Mesodermal cell (in vitro differentiated cells): Measurements from ENCODE around the gene ASPSCR1.
"Not testable (repeated sequence)": the region's sequence is repeated elsewhere in the genome, so short reads cannot be mapped to it uniquely, and the experiment has no call there.

Experiments
- H3K27ac ChIP-seq: 2 replicates; pipeline ENCODE4 v1.7.0; 2013; ENCODE audit warnings: mild to moderate bottlenecking, low read depth, low read length, moderate library complexity; ENCODE audit not compliant: severe bottlenecking
- H3K36me3 ChIP-seq: 2 replicates; pipeline ENCODE4 v1.7.1; 2013; ENCODE audit warnings: mild to moderate bottlenecking, low read length, moderate library complexity; ENCODE audit not compliant: control insufficient read depth, insufficient read depth
- H3K4me1 ChIP-seq: one replicate; pipeline ENCODE4 v1.7.1; 2013; ENCODE audit warnings: mild to moderate bottlenecking, low read length; ENCODE audit not compliant: insufficient read depth, control insufficient read depth, poor library complexity, severe bottlenecking
- H3K4me3 ChIP-seq: 2 replicates; pipeline ENCODE4 v1.7.0; 2013; ENCODE audit warnings: low read length, control low read depth, mild to moderate bottlenecking; ENCODE audit not compliant: insufficient read depth, poor library complexity, severe bottlenecking; ENCODE audit errors: extremely low read depth
- H3K9me3 ChIP-seq: 2 replicates; pipeline ENCODE4 v1.7.1; 2013; ENCODE audit warnings: mild to moderate bottlenecking, low read length, moderate library complexity; ENCODE audit not compliant: control insufficient read depth
- WGBS, 2 experiments: methylation state at CpG; one replicate each; pipeline ENCODE4 v1.1.5; 2013; ENCODE audit warnings: missing lambda C conversion rate in 2 of 2; ENCODE audit not compliant: insufficient coverage in 2 of 2; 5-methylcytosine and 5-hydroxymethylcytosine counted together

Gene ASPSCR1

GRCh38 chr17:81980122-81980521 is 2.7 kb downstream of the ASPSCR1 start:
- Histone ChIP-seq H3K4me1 (peaks cover 7% of the 10 kb centered on the region), H3K36me3 (peaks cover 39% of the 10 kb centered on the region), H3K9me3 (no peaks in the 10 kb centered on the region), H3K27ac (no peak overlapping the region), H3K4me3 (no peak overlapping the region)
- 96 to 100% methylated on average over 2 to 4 of the region's 4 CpGs for WGBS, 2 experiments

DNA sequence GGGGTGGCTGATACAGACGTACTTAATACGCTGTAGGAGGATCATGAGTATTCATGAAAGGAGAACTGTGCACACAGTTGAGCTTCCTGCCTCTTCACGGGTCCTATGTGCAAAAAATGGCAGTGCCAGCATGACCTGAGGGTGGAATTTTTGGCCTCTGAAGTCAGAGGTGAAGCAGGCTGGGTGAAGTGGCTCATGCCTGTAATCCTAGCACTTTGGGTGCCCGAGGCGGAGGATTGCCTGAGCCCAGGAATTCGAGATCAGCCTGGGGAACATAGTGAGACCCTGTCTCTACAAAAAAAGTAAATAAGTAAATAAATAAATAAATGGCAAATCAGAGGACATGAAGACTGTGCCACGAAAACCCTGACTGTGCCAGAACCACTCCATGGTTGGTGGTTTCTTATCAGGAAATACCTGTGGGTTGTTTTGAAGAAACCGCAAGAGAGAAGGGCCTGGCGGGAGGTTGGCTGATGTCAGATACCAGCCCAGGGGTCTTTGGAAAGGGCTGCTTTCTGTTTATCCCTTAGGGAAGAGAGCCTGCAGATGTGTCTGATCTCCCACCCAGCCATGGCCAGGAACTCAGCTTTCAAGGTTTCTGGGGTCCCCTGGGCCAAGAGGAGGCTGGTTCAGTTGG is 3.4 kb downstream of the ASPSCR1 start:
- Histone ChIP-seq H3K4me1 (peaks cover 7% of the 10 kb centered on the region), H3K9me3 (no peaks in the 10 kb centered on the region), H3K27ac (no peak overlapping the region), H3K4me3 (no peak overlapping the region), H3K36me3 (peaks cover 46% of the 10 kb centered on the region)
- WGBS, 2 experiments: 92 to 99% methylated on average over 6 of the region's 9 CpGs

GRCh38 chr17:81981511-81981910 is 4.1 kb downstream of the ASPSCR1 start:
- not testable (repeated sequence) for H3K4me3 ChIP-seq, H3K27ac ChIP-seq, H3K9me3 ChIP-seq, H3K4me1 ChIP-seq
- peaks cover 51% of the 10 kb centered on the region for H3K36me3 ChIP-seq
- 94 to 100% methylated on average over 10 to 12 of the region's 12 CpGs for WGBS, 2 experiments

DNA sequence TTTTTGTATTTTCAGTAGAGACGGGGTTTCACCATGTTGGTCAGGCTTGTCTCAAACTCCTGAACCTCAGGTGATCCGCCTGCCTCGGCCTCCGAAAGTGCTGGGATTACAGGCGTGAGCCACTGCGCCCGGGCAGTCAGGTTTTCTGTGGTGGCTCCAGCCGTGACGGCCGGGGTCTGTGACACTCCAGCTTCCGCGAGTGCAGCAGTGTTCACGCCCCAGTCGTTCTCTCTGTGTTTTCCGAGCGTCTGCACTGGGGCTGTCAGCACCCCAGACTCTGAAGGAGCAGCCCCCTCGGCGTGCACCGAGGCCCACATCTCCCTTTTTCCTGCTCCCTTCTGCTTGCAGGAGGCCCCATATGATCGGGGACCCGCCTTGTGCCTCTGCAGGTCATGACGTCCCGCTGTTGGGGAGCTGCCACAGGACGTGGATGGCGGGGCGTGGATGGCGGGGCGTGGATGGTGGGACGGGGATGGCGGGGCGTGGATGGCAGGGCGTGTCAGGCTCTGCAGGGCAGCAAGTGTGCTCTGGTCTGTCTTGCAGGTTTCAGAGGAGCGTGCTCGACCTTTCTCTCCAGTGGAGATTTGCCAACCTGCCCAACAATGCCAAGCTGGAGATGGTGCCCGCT is 5.7 kb downstream of the ASPSCR1 start:
- H3K9me3 ChIP-seq: no peaks in the 10 kb centered on the region
- no peak overlapping the region for H3K27ac ChIP-seq
- peaks cover 57% of the 10 kb centered on the region for H3K36me3 ChIP-seq
- H3K4me1 ChIP-seq: peaks cover 7% of the 10 kb centered on the region
- WGBS, 2 experiments: 95 to 98% methylated on average over 25 to 35 of the region's 35 CpGs
- H3K4me3 ChIP-seq: no peak overlapping the region

DNA sequence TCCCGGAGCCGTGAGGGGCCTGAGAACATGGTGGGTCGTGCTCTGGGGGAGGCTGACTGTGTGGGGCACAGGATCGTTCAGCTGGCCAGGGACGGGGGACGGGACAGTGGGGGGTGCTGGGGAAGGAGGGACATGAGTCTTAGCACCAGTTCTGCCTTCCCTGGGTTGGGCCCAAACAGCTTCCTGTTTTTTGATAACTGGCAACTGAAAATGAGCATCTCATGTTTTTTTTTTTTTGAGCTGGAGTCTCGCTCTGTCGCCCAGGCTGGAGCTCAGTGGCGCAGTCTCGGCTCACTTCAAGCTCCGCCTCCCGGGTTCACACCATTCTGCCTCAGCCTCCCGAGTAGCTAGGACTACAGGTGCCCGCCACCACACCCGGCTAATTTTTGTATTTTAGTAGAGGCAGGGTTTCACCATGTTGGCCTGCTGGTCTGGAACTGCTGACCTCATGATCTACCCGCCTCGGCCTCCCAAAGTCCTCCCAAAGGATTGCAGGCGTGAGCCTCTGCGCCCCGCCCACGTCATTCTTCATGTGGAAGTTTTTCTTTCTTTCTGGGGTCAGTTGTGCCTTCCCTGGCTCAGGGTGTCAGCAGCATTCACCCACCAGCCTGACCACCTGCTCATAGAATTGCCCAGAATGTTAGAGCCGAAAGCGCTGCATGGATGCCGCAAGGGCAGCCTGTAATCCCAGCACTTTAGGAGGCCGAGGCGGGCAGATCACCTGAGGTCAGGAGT is 6.4 kb downstream of the ASPSCR1 start:
- H3K36me3 ChIP-seq: peaks cover 57% of the 10 kb centered on the region
- WGBS, 2 experiments: 97 to 99% methylated on average over 25 to 26 of the region's 26 CpGs
- H3K4me1 ChIP-seq: peaks cover 3% of the 10 kb centered on the region
- H3K4me3 ChIP-seq: no peak overlapping the region
- no peaks in the 10 kb centered on the region for H3K9me3 ChIP-seq
- H3K27ac ChIP-seq: no peak overlapping the region

- 89 to 94% methylated on average over 3 to 15 of the region's 21 CpGs for WGBS, 2 experiments
- peaks cover 53% of the 10 kb centered on the region for H3K36me3 ChIP-seq
- no peaks in the 10 kb centered on the region for H3K9me3 ChIP-seq
- no peak overlapping the region for H3K27ac ChIP-seq
- H3K4me1 ChIP-seq: no peaks in the 10 kb centered on the region
- H3K4me3 ChIP-seq: no peak overlapping the region
Observed at GRCh38 chr17:81984773-81985410, 7.5 kb downstream of the ASPSCR1 start.

DNA sequence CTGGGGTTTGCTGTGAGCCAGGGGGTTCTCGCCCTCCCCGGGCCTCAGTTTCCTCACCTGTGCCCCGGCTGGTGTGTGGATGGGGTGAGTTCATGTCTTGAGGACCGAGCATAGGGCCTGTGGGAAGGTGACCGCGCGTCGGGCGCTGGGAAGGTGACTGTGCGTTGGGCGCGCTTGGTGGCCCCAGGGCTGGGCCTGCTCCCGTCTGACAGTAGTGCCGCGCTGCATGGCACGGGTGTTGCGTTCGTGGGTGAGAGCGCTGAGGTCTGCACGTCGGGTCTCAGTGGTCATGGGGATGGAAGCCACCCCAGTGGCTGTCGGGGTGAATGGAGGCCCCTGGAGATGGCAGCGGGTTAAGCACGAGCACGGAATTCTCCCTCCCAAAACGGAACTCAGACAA is 9.2 kb downstream of the ASPSCR1 start:
- WGBS, 2 experiments: 97% methylated on average over 19 to 22 of the region's 26 CpGs
- Histone ChIP-seq H3K27ac (no peak overlapping the region), H3K4me1 (peaks cover 4% of the 10 kb centered on the region), H3K4me3 (no peak overlapping the region), H3K36me3 (peaks cover 56% of the 10 kb centered on the region), H3K9me3 (no peaks in the 10 kb centered on the region)

- WGBS, 2 experiments: 93% methylated on average over 22 to 26 of the region's 26 CpGs
Observed at GRCh38 chr17:81987161-81987770, 9.8 kb downstream of the ASPSCR1 start.

DNA sequence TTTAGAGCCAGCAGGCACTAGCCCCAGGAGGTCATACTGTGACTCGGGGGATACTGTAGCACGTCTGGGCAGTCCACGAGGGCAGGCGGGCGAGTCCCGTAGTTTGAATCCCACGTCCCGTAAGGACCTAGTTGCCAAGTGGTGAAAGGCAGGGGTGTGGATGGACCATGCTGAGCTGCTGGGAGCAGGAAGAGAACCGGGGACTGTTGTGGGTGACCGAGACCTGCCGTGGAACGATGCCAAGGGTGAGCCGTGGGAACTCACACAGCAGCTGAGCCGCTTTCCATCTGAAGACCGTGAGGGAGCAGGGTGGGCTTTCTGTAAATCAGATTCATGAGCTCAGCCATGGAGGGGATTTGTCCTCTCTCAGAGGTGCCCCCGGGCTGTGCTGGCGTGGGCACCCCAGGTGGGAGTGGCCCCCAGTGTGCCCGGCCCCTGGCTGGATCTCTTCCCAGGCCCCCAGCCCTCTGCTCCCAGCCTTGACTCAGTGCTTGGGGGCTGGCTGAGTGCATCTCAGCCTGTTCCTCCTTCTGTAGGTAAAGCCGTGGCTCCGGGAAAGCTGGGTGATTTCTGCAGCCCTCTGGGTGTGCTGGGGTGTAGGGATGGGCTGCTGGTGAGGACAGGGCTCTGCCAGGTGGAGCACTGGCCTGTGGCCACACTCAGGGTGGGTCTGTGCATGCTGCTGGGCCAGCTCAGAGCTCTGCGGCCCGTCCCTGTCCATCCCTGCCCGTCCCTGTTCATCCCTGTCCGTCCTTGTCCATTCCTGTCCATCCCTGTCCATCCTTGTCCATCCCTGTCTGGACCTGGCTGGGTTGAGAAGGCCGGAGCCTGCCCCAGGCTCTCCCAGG is 13.6 kb downstream of the ASPSCR1 start:
- no peak overlapping the region for H3K4me3 ChIP-seq
- peaks cover 30% of the 10 kb centered on the region for H3K36me3 ChIP-seq
- WGBS, 2 experiments: 93 to 94% methylated on average over 24 to 25 of the region's 25 CpGs
- H3K9me3 ChIP-seq: no peaks in the 10 kb centered on the region
- H3K4me1 ChIP-seq: peaks cover 17% of the 10 kb centered on the region
- H3K27ac ChIP-seq: peak overlapping the region; percentile 82

More at GRCh38 chr17:81987161-81987770, 9.8 kb downstream of the ASPSCR1 start:
- H3K9me3 ChIP-seq: no peaks in the 10 kb centered on the region
- H3K4me3 ChIP-seq: no peak overlapping the region
- no peak overlapping the region for H3K27ac ChIP-seq
- H3K36me3 ChIP-seq: peaks cover 56% of the 10 kb centered on the region
- peaks cover 11% of the 10 kb centered on the region for H3K4me1 ChIP-seq
